ENCODE data around the gene BEND3. TPM values are rescaled to one million over a fixed set of nuclear protein-coding genes. Genes with fewer than 3 reads are reported as not detected.

The BEND3 gene
- total RNA-seq, 1 donor from 2014 or later, result 4.4 TPM

- Histone ChIP-seq H3K4me1 (ENCODE audit: insufficient read depth, low read length) (peaks cover 7% of the 10 kb centered on the region), H3K27me3 (ENCODE audit: insufficient read depth, low read length) (no peaks in the 10 kb centered on the region), H3K27ac (ENCODE audit: low read depth, low read length) (no peak overlapping the region), H3K9ac (ENCODE audit: low read length) (no peak overlapping the region), H3K4me3 (ENCODE audit: insufficient read depth, low read depth, low read length) (no peak overlapping the region), H3K9me3 (ENCODE audit: insufficient read depth, low read depth, low read length) (no peaks in the 10 kb centered on the region), H3K79me2 (ENCODE audit: insufficient read depth, low read length) (no peaks in the 10 kb centered on the region), H3K4me2 (ENCODE audit: low read length) (no peak overlapping the region), H4K20me1 (ENCODE audit: insufficient read depth, low read length) (peaks cover 3% of the 10 kb centered on the region), H3K36me3 (ENCODE audit: insufficient read depth, low read length) (no peaks in the 10 kb centered on the region), H2AFZ (ENCODE audit: low read depth, low read length) (no peak overlapping the region)
- Mint-ChIP-seq H3K27ac (ENCODE audit: unreplicated experiment) (no peak overlapping the region), H3K4me3 (ENCODE audit: unreplicated experiment) (no peak overlapping the region), H3K36me3 (ENCODE audit: low read depth, unreplicated experiment) (peaks cover 12% of the 10 kb centered on the region), H3K27me3 (ENCODE audit: low read depth, unreplicated experiment) (no peaks in the 10 kb centered on the region), H3K9me3 (ENCODE audit: unreplicated experiment) (no peaks in the 10 kb centered on the region), H3K4me1 (ENCODE audit: low read depth, unreplicated experiment) (peaks cover 1% of the 10 kb centered on the region)
- no peak for DNase-seq (ENCODE audit: low read depth)
- FAIRE-seq, result no peak
- TF ChIP-seq CTCF (IDR thresholded peaks at IDR 0.05; ENCODE audit: insufficient read depth, low read depth, low read length) (no peak), EZH2 (IDR thresholded peaks at IDR 0.05; ENCODE audit: insufficient read depth, low read length) (no peak)
Measured at GRCh38 chr6:107070686-107071085, 44.6 kb downstream of the BEND3 start.

- DNase-seq (ENCODE audit: low read depth), result no peak
- H3K9ac ChIP-seq (ENCODE audit: low read length), result no peak overlapping the region
- H3K27ac ChIP-seq (ENCODE audit: low read depth, low read length), result no peak overlapping the region
- H3K36me3 ChIP-seq (ENCODE audit: insufficient read depth, low read length), result no peaks in the 10 kb centered on the region
- peaks cover 14% of the 10 kb centered on the region for H3K4me1 ChIP-seq (ENCODE audit: insufficient read depth, low read length)
- H4K20me1 ChIP-seq (ENCODE audit: insufficient read depth, low read length), result peaks cover 3% of the 10 kb centered on the region
- Mint-ChIP-seq H3K9me3 (ENCODE audit: unreplicated experiment) (no peaks in the 10 kb centered on the region), H3K4me1 (ENCODE audit: low read depth, unreplicated experiment) (peaks cover 7% of the 10 kb centered on the region), H3K36me3 (ENCODE audit: low read depth, unreplicated experiment) (peaks cover 12% of the 10 kb centered on the region), H3K27ac (ENCODE audit: unreplicated experiment) (no peak overlapping the region), H3K27me3 (ENCODE audit: low read depth, unreplicated experiment) (no peaks in the 10 kb centered on the region), H3K4me3 (ENCODE audit: unreplicated experiment) (no peak overlapping the region)
- H2AFZ ChIP-seq (ENCODE audit: low read depth, low read length), result no peak overlapping the region
- H3K27me3 ChIP-seq (ENCODE audit: insufficient read depth, low read length), result no peaks in the 10 kb centered on the region
- no peak for TF ChIP-seq CTCF (IDR thresholded peaks at IDR 0.05; ENCODE audit: insufficient read depth, low read depth, low read length)
- no peak for TF ChIP-seq EZH2 (IDR thresholded peaks at IDR 0.05; ENCODE audit: insufficient read depth, low read length)
- no peak overlapping the region for H3K4me3 ChIP-seq (ENCODE audit: insufficient read depth, low read depth, low read length)
- no peak overlapping the region for H3K4me2 ChIP-seq (ENCODE audit: low read length)
- H3K79me2 ChIP-seq (ENCODE audit: insufficient read depth, low read length), result no peaks in the 10 kb centered on the region
- FAIRE-seq, result no peak
- no peaks in the 10 kb centered on the region for H3K9me3 ChIP-seq (ENCODE audit: insufficient read depth, low read depth, low read length)
Measured at GRCh38 chr6:107069631-107070548, 45.4 kb downstream of the BEND3 start.
